Effector CD8-positive, alpha-beta T cell (primary cell): ENCODE measurements around the gene ZMYM3.
"Not testable (repeated sequence)": the region's sequence is repeated elsewhere in the genome, so short reads cannot be mapped to it uniquely, and the experiment has no call there.

Experiments
- DNase-seq: peaks from one replicate; lab custom pipeline; 2025; lab: John Stamatoyannopoulos, UW
- total RNA-seq, 4 experiments: gene quantifications; one replicate each; lab custom pipeline; 2026; lab: John Stamatoyannopoulos, UW

The ZMYM3 gene
- total RNA-seq, result 32.4 to 84.2 (median 59.9) reads per million in 4 experiments

- DNase-seq, result peak; percentile 75
Measured at GRCh38 chrX:71254092-71254963, at the start of gene ZMYM3. Gene ZMYM3 (minus strand): TSS chrX:71254140. CDS start chrX:71253255, 885 bp downstream.

DNA sequence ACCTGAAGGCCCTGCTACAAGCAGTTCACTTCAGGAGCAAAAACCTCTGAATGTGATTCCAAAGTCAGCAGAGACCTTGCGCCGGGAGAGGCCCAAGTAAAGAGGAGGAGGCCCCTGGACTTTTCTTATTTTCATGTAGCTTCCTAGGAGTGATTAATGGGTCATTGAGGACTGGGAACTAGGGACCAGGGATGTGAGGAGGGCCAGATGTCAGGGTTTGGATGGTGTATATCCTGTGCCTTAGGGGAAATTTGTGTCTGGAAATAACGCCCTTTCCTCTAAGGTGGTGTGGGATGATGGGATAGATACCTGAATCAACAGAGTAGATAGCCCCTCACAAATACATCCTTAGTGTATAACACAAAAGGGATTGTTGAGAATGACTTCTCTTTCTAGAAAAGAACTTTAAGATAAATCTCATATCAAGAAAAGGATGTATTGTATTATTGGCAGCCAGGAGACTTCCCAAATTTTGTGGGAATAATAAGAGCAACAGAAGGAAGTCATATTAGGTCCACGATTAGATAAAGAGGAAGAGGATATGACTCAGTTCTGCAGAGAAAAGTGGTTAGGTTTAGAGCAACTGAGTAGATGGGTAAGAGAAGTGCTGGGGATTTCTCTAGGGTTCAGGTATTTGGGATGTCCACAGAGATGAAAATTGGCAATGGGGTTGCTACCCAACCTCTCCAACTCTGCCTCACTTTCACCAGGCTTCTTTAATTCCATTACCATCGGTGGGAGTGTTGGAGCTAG, 48.7 kb upstream of the ZMYM3 start:
- no peak for DNase-seq

DNA sequence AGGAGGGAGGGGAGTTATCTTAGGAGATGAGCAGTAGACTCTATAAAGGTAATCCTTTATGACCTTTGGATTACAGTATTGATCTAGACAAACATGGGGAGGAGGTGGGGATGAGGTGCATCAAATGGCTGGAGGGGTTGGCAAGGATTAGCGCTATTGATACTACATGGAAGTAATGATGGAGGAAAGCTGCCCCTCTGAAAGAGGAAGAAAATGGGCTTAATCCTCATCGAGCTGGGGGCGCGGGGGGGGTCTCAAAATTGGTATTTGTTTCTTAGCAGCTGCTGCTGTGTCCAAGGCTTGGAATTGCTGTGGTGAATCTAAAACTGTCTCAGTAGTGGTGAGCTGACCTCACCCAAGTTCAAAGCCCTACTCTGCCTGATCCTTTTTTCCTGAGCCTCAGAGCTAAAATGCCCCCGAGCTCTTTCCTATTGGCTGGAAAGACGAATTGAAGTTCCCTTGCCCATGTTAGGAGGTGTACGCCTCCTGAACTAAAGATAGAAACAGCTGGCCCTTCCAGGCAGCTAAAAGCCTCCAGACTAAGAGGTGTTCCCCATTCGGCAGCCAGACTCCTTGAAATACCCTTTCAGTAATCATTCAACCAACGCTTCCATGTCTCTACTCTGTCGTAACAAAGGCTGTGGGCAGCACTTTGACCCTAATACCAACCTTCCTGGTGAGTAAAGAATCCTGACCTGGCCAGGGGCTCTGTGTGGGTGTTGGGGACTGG, 47.4 kb upstream of the ZMYM3 start, which contains the start of gene ITGB1BP2:
ITGB1BP2 (plus strand) TSS at position 556 of the 730 bp plus-strand sequence; CDS start at position 613, 57 bp downstream.
- no peak for DNase-seq

DNA sequence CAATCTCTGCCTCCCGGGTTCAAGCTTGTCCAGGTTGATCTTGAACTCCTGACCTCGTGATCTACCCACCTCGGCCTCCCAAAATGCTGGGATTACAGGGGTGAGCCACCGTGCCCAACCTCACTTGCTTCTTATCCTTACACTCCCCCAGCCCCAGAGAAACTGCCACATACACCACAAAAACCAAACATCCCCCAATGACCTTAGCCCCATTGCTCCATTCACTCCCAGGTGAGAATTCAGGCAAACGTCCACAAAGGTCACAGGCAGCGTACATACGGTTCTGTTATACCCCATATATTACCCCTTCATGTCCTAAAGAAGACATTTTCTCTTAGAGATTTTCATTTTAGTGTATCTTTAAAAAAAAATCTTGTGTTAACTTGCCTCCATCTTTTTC, 46.6 kb upstream of the ZMYM3 start:
- DNase-seq, result not testable (repeated sequence)

GRCh38 chrX:71300064-71300463, 46.1 kb upstream of the ZMYM3 start:
- not testable (repeated sequence) for DNase-seq

DNA sequence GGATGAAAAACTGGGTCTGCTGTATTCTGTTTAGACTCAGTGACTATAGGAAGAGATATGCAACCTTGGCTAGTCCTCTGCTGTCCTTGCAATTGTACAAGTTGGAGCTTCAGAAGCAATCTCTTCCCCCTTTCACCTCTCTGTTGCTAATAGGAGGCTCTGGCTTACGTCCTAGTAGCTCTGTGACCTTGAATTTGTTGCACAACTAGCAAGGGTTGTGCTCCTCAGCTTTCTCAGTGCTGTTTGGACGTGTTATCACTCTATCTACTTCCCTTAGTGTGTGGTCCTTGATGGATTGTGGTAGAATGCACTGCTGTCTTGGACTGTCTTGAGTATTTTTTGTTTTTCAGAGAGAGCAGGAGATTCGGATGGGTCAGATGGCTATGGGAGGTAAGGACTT, 44.2 kb upstream of the ZMYM3 start:
- no peak for DNase-seq

DNA sequence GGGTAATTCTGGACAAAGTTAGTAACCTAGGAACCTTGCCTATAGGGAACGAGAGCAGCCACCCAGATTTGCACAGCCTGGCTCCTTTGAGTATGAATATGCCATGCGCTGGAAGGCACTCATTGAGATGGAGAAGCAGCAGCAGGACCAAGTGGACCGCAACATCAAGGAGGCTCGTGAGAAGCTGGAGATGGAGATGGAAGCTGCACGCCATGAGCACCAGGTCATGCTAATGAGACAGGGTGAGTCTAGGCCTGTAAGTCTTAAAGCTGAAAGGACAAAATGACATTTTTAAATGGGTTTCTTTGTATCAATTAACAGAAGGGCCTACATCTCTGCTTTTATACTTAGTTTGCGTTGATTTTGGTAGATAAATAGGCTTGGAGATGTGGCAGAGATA, 42.9 kb upstream of the ZMYM3 start:
- DNase-seq, result no peak

- no peak for DNase-seq
Measured at GRCh38 chrX:71292669-71293365, 38.9 kb upstream of the ZMYM3 start.

- DNase-seq, result no peak
Measured at GRCh38 chrX:71291381-71291780, 37.4 kb upstream of the ZMYM3 start.

DNA sequence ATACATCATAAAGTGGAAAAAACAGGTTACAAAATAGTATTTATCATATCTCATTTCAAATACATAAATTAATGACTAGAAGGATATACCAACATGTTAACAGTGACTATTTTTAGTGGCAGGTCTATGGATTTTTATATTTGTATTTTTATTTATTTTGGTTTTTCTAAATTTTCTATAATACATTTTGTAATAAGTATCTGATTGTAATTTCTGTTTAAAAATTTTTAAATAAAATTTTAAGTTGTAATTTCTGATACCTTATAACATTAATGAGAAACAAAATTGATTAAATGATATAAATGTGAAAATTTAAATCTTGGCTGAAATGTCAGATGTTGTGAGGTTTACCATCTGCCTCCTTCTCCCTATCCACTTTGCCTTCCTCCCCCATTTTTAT, 32.0 kb upstream of the ZMYM3 start:
- no peak for DNase-seq

DNA sequence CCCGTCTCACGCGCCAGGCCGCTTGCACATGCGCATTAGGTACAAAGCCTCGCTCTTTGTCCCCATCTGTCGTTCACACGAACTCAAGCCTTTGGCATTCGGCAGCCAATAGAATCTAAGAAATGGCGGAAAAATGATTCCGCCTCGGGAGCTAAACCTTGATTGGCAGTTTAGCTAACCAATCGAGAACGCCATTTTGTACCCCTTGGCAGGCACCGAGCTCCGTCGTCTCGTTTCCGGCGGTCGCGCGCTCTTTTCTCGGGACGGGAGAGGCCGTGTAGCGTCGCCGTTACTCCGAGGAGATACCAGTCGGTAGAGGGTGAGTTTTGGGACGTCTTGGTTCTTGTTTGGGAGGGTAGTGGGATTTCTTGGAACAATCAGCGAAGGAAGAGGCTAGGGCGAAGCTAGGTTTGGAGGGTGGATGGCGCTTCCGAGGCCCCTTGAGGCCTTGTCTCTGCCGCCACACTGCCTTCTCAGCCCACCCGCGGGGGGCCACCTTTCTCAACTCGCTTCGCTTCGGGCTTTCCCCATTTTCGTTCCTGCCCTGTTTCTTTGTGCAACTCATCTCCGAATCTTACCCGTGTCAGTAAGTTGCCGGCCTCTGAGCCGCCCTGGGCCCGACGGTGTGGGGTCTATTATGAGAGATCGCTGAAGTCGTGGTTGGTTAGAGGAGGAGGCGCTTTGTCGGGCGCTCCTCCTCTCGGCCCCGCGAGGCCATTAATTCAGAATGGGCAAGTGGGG, 29.6 kb upstream of the ZMYM3 start, which contains the start of gene NONO:
NONO (plus strand) TSS at position 233 of the 741 bp plus-strand sequence. CDS start 7,003 bp downstream, outside the sequence.
- DNase-seq, result peak; percentile 69

GRCh38 chrX:71282514-71283402, 28.8 kb upstream of the ZMYM3 start:
- DNase-seq, result peak; percentile 20

GRCh38 chrX:71281300-71281699, 27.4 kb upstream of the ZMYM3 start:
- not testable (repeated sequence) for DNase-seq

- DNase-seq, result not testable (repeated sequence)
Measured at GRCh38 chrX:71272313-71272712, 18.4 kb upstream of the ZMYM3 start.

- no peak for DNase-seq
Measured at GRCh38 chrX:71269801-71270395, 16.0 kb upstream of the ZMYM3 start.

- DNase-seq, result not testable (repeated sequence)
Measured at GRCh38 chrX:71268624-71269023, 14.7 kb upstream of the ZMYM3 start.

DNA sequence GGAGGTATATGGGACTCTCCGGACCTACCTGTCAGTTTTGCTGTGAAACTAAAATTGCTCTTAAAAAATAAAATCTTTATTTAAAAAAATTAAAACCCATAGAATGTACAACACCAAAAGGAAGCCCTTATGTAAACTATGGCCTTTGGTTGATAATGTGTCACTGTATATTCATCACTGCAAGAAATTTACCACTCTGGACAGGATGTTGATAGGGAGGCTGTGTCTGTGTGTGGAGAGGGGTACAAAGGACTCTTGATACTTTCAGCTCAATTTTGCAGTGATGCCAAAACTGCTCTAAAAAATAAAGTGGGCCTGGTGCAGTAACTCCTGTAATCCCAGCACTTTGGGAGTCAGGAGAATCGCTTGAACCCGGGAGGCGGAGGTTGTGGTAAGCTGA, 2.9 kb upstream of the ZMYM3 start:
- no peak for DNase-seq

- DNase-seq, result no peak
Measured at GRCh38 chrX:71256051-71256450, 2.1 kb upstream of the ZMYM3 start.
